GM23248 (cell line): ENCODE measurements around the gene PRKAR1A. TPM values are rescaled to one million over a fixed set of nuclear protein-coding genes. Genes with fewer than 3 reads are reported as not detected.
"Not testable (repeated sequence)": the region's sequence is repeated elsewhere in the genome, so short reads cannot be mapped to it uniquely, and the experiment has no call there.

ENCODE experiments used
- DNase-seq: peaks from one replicate; pipeline ENCODE4 v3.0.0-alpha.2; 2015
- H2AFZ ChIP-seq: fragments of 200-600 bp; sonication (generic); 2 replicates; pipeline ENCODE4 v1.6.1; 2016; ENCODE audit warnings: antibody characterized with exemption
- H3F3A ChIP-seq: fragments of 200-600 bp; sonication (generic); 2 replicates; pipeline ENCODE4 v1.6.1; 2016; ENCODE audit warnings: mild to moderate bottlenecking, antibody characterized with exemption, mixed run types; ENCODE audit not compliant: insufficient read depth
- H3K27ac ChIP-seq: fragments of 200-600 bp; sonication (generic); 2 replicates; pipeline ENCODE4 v1.5.1; 2016; ENCODE audit warnings: mild to moderate bottlenecking
- H3K27me3 ChIP-seq: fragments of 200-600 bp; sonication (generic); replicated peaks from 2 replicates; pipeline ENCODE4 v1.6.1; 2016; ENCODE audit warnings: mild to moderate bottlenecking; ENCODE audit not compliant: insufficient read depth
- H3K36me3 ChIP-seq: fragments of 200-600 bp; sonication (generic); 2 replicates; pipeline ENCODE4 v1.6.1; 2016; ENCODE audit warnings: low read depth, mild to moderate bottlenecking
- H3K4me1 ChIP-seq: fragments of 200-600 bp; sonication (generic); 2 replicates; pipeline ENCODE4 v1.6.1; 2016; ENCODE audit warnings: mild to moderate bottlenecking; ENCODE audit not compliant: insufficient read depth
- H3K4me2 ChIP-seq: fragments of 200-600 bp; sonication (generic); one replicate; pipeline ENCODE4 v1.6.1; 2016; ENCODE audit warnings: mild to moderate bottlenecking; ENCODE audit not compliant: unreplicated experiment
- H3K4me3 ChIP-seq: fragments of 200-600 bp; sonication (generic); 2 replicates; pipeline ENCODE4 v1.5.1; 2016; ENCODE audit warnings: mild to moderate bottlenecking
- H3K79me2 ChIP-seq: fragments of 200-600 bp; sonication (generic); 2 replicates; pipeline ENCODE4 v1.6.1; 2016; ENCODE audit warnings: mild to moderate bottlenecking; ENCODE audit not compliant: insufficient read depth
- H3K9ac ChIP-seq: fragments of 200-600 bp; sonication (generic); 2 replicates; pipeline ENCODE4 v1.6.1; 2016; ENCODE audit warnings: mild to moderate bottlenecking
- H3K9me2 ChIP-seq: fragments of 200-600 bp; sonication (generic); 2 replicates; pipeline ENCODE4 v1.6.1; 2016; ENCODE audit warnings: mixed run types, mild to moderate bottlenecking, moderate library complexity; ENCODE audit not compliant: insufficient read depth
- H3K9me3 ChIP-seq: fragments of 200-600 bp; sonication (generic); one replicate; pipeline ENCODE4 v1.6.1; 2017; ENCODE audit warnings: low read depth
- H4K20me1 ChIP-seq: fragments of 200-600 bp; sonication (generic); 2 replicates; pipeline ENCODE4 v1.6.0; 2016; ENCODE audit not compliant: insufficient read depth
- EZH2 ChIP-seq: fragments of 200-600 bp; sonication (generic); IDR thresholded peaks from 2 replicates; pipeline ENCODE4 v1.6.1; 2018; ENCODE audit warnings: antibody characterized with exemption, mild to moderate bottlenecking; ENCODE audit not compliant: insufficient read depth, poor library complexity, severe bottlenecking
- EZH2phosphoT487 ChIP-seq: fragments of 200-600 bp; sonication (generic); IDR thresholded peaks from 2 replicates; pipeline ENCODE4 v1.6.1; 2018; ENCODE audit warnings: antibody characterized with exemption, moderate library complexity, mild to moderate bottlenecking, low read depth; ENCODE audit not compliant: insufficient read depth
- WGBS, 2 experiments: methylation state at CpG; one replicate each; pipeline ENCODE4 v1.1.6; 2015 to 2017; ENCODE audit warnings: low lambda C conversion rate in 2 of 2, low coverage in 1 of 2; ENCODE audit errors: missing lambda C conversion rate in 2 of 2; 5-methylcytosine and 5-hydroxymethylcytosine counted together
- in situ Hi-C: fragments of 300-500 bp; cut with MboI; formaldehyde crosslinking; loops from 2 replicates; pipeline ENCODE4 v1.15.0; 2020
- polyA plus RNA-seq: library from polyadenylated mRNA; unstranded; fragments of >200 nt; fragmentation: Nextera tagmentation; extraction: Ambion mirVana; gene quantifications from 2 replicates; pipeline ENCODE4 v1.2.1, GENCODE V29; 2016
- total RNA-seq: library from RNA; depleted of rRNA; stranded (reverse); fragments of >200 nt; shearing (Covaris generic); gene quantifications from 2 replicates; pipeline ENCODE4 v1.2.3, GENCODE V29; 2014

PRKAR1A gene
- total and polyA plus RNA-seq, 2 experiments from 2014 or later: 281 to 331 TPM

DNA sequence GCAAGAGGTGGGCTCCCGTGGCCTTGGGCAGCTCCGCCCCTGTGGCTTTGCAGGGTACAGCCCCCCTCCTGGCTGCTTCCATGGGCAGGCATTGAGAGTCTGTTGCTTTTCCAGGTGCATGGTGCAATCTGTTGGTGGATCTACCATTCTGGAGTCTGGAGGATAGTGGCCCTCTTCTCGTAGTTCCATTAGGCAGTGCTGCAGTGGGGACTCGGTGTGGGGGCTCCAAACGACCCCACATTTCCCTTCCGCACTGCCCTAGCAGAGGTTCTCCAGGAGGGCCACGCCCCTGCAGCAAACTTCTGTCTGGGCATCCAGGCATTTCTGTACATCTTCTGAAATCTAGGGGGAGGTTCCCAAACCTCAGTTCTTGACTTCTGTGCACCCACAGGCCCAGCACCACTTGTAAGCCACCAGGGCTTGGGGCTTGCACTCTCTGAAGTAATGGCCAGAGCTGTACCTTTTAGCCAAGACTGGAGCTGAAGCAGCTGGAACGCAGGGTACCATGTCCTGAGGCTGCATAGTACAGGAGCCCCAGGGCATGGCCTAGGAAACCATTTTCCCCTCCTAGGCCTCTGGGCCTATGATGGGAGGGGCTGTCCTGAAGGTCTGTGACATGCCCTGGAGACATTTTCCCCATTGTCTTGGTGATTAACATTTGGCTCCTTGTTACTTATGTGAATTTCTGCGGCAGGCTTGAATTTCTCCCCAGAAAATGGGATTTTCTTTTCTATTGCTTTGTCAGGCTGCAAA is 6.0 kb downstream of the PRKAR1A start:
- in situ Hi-C loops: no loop called here
- TF ChIP-seq EZH2phosphoT487 (no peak), EZH2 (no peak)
- Histone ChIP-seq H3K79me2 (peaks cover 100% of the 10 kb centered on the region), H3K9me3 (no peaks in the 10 kb centered on the region), H2AFZ (no peak overlapping the region), H3K9ac (no peak overlapping the region), H3F3A (peaks cover 26% of the 10 kb centered on the region), H4K20me1 (peaks cover 42% of the 10 kb centered on the region; the same call in 1 of the 2 replicates), H3K27ac (no peak overlapping the region), H3K27me3 (no peaks in the 10 kb centered on the region), H3K4me3 (no peak overlapping the region), H3K4me1 (peaks cover 26% of the 10 kb centered on the region), H3K9me2 (no peaks in the 10 kb centered on the region), H3K4me2 (no peak overlapping the region), H3K36me3 (peaks cover 61% of the 10 kb centered on the region)
- WGBS, 2 experiments: 88 to 92% methylated on average over 9 of the region's 9 CpGs
- no peak for DNase-seq

DNA sequence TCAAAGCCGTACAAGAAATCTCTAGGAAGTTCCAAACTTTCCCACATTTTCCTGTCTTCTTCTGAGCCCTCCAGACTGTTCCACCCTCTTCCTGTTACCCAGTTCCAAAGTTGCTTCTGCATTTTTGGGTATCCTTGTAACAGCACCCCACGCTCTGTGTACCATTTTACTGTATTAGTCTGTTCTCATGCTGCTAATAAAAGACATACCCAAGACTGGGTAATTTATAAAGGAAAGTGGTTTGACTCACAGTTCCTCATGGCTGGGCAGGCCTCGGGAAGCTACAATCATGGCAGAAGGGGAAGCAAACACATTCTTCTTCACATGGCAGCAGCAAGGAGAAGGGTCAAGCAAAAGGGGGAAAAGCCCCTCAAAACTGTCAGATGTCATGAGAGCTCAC is 6.8 kb downstream of the PRKAR1A start:
- H3K4me2 ChIP-seq, in situ Hi-C loops, H3K27ac ChIP-seq, H3K9ac ChIP-seq, H3K4me3 ChIP-seq, H3K9me2 ChIP-seq, H3K9me3 ChIP-seq, DNase-seq, H2AFZ ChIP-seq, H3K27me3 ChIP-seq: not testable (repeated sequence)
- WGBS, 2 experiments: 94 to 95% methylated on average over 3 of the region's 3 CpGs
- Histone ChIP-seq H3K79me2 (peaks cover 100% of the 10 kb centered on the region), H4K20me1 (peaks cover 35% of the 10 kb centered on the region; the same call in 1 of the 2 replicates), H3K4me1 (peaks cover 26% of the 10 kb centered on the region), H3F3A (peaks cover 18% of the 10 kb centered on the region), H3K36me3 (peaks cover 70% of the 10 kb centered on the region)

DNA sequence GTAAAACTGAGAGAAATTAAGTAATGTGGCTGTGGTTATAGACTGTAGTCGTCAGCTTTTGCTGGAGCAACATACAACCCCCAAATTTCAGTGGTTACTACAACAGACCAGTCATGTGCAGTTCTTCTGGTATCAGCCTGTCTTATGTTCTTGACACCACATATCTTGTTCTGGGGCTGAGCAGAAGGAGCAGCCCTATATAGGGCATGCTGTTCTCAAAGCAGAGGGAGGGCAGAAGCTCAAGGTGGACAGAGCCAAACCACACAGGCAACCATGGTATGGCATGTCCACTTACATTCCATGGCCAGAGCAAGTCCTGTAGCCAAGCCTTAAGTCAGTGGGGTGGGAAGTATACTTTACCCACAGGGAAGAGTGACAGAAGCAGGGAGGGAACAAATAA is 7.7 kb downstream of the PRKAR1A start:
- no peak for TF ChIP-seq EZH2
- no peak for TF ChIP-seq EZH2phosphoT487
- no peak overlapping the region for H3K9ac ChIP-seq
- H3K4me1 ChIP-seq: peaks cover 18% of the 10 kb centered on the region
- no peak overlapping the region for H3K4me3 ChIP-seq
- no peak overlapping the region for H3K27ac ChIP-seq
- in situ Hi-C loops: no loop called here
- H3K4me2 ChIP-seq: no peak overlapping the region
- H4K20me1 ChIP-seq: peaks cover 26% of the 10 kb centered on the region; the same call in 1 of the 2 replicates
- H3K9me3 ChIP-seq: no peaks in the 10 kb centered on the region
- peaks cover 78% of the 10 kb centered on the region for H3K36me3 ChIP-seq
- peaks cover 100% of the 10 kb centered on the region for H3K79me2 ChIP-seq
- no peaks in the 10 kb centered on the region for H3K27me3 ChIP-seq
- no peak overlapping the region for H2AFZ ChIP-seq
- peaks cover 9% of the 10 kb centered on the region; the same call in 1 of the 2 replicates for H3F3A ChIP-seq
- 93 to 100% methylated on average over 1 of the region's 1 CpG for WGBS, 2 experiments
- no peak for DNase-seq
- H3K9me2 ChIP-seq: no peaks in the 10 kb centered on the region

DNA sequence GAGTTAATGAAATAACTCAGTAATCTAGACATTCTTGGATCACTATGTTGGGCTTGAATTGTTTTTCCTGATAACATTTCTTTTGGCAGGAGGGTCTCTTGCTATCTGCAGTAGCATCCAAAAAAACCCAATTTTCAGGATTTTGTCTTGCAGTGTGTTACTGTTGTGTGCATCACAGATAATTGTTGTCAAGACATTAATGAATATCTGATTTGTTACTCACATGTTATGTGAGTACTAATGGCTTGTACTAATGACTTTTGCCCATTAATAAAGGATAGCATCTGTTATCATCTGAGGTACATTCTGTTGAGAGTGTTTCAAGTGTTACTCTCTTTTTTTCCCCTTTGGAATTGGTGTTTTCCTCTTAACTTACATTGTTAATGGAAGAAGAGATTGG is 10.0 kb downstream of the PRKAR1A start:
- H3K79me2 ChIP-seq: peaks cover 100% of the 10 kb centered on the region
- no peak for DNase-seq
- H2AFZ ChIP-seq: no peak overlapping the region
- H3K27ac ChIP-seq: no peak overlapping the region
- H3F3A ChIP-seq: no peaks in the 10 kb centered on the region
- H3K4me1 ChIP-seq: no peaks in the 10 kb centered on the region
- no peak overlapping the region for H3K9ac ChIP-seq
- H3K27me3 ChIP-seq: no peaks in the 10 kb centered on the region
- no peak overlapping the region for H3K4me3 ChIP-seq
- TF ChIP-seq EZH2 (no peak), EZH2phosphoT487 (no peak)
- no peaks in the 10 kb centered on the region for H3K9me3 ChIP-seq
- peaks cover 13% of the 10 kb centered on the region; the same call in 1 of the 2 replicates for H4K20me1 ChIP-seq
- peaks cover 79% of the 10 kb centered on the region for H3K36me3 ChIP-seq
- H3K9me2 ChIP-seq: no peaks in the 10 kb centered on the region
- no peak overlapping the region for H3K4me2 ChIP-seq
- in situ Hi-C loops: no loop called here
